GM19463 (cell line): ENCODE measurements around the gene TAPBP.
A peak's percentile ranks its signal among the peaks of the same experiment; 100 is the strongest.
"Not testable (repeated sequence)": the region's sequence is repeated elsewhere in the genome, so short reads cannot be mapped to it uniquely, and the experiment has no call there.

ENCODE experiments used
- ATAC-seq: cut with Tn5 transposase; IDR thresholded peaks from one replicate; pipeline ENCODE4 v1.9.1; 2021; ENCODE audit warnings: mild to moderate bottlenecking, moderate library complexity; ENCODE audit not compliant: unreplicated experiment

Gene TAPBP

DNA sequence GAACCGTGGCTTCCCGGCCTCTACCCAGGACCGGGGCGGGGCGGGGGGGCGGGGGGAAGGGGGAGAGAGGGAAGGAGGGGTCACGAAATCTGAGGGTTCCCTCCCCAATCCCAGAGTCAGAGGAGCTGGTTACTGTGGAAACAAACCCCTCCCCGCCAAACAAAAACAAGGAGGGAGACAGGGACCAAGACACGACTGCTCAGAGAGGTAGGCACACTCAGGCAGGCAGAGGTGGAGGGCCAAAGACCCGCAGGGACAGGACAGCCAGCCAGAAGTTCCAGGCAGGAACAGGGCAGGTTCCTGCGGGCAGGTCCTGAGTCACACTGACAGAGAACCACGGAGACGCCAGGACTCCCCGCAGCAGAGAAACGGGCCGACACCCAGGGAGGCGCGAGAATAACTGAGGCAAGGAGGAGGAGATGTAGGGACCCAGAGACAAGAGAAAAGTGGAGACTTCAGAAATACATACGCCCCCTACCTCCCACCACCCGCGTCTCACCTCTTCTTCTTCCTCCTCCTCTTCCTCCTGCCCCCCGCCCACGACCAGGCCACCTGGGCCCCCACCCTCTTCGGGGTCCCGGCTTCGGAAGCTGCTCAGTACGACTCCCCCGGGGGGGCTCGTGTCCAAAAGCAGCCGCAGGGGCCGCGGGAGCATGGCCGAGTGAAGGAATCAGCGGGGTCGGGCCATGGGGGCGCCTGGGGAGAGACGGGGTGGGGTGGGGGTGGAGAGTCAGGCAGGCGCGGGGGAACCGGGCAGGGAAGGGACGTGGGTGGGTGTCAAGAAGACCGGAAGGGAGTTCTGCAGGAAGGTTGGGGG is 15.7 kb downstream of the TAPBP start:
- ATAC-seq: no peak

GRCh38 chr6:33297406-33297955 is 16.4 kb downstream of the TAPBP start:
- no peak for ATAC-seq

DNA sequence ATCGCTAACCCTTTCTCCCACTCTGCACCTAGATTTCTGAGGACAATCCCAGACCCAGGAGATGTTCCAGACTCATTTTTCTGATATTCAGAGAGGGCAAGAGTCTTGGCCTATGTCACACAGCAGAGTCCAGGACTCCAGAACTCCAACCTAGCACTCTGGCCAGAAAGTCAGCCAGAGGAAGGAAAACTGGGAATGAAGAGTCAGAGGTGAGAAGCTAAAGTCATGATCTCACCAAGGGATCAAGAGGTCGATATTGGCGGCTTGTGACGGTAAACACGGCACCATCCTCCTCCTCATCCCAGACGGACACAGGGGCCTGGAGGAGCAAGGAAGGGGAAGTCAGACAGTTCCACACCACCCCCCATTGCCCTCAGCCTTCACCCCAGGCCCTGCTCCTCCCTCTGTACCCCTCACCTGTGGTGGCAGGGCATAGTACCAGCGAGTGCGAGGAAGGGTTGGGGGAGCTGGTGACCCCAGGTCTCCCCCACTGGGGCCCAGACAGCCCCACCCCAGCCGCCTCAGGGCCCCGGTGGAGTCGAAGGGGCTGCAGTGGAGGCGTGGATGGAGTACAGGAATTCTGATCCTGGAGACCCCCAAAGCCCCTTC is 17.0 kb downstream of the TAPBP start:
- ATAC-seq: no peak

GRCh38 chr6:33295621-33296369 is 18.1 kb downstream of the TAPBP start:
- no peak for ATAC-seq

DNA sequence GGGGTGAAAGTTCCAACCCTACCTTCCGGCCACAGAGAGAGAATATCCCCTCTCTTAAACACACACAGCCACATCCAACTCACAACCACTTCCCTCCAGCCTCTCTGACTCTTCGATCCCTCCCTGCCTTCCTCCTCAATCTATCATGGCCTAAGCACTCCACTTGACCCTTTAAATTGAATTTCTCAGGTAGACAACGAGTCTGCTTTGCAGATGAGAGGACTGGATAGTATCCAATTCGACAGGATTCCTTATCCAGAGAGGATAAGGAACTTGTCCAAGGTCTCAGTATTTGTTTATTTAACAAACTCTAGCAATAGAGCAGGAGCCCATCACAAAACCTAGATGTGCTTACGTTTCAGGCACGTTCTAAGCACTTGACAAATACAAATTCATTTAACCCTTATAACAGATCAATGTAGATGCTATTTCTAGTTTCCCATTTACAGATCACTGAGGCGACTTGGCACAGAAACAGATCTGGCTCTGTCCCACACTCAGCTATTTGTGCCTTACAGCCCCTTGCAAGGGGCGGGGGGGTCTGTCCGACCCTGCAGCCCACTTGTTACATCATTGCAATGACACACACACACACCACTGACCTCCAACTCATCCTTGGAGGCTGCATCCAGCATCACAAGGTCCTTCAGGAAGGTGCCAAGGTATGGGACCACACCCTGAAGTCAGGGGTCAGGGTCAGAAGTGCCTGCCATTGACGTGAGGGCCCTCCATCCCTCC is 19.6 kb downstream of the TAPBP start:
- ATAC-seq: no peak

- ATAC-seq: no peak
These were observed 20.7 kb downstream of the TAPBP start for GRCh38 chr6:33292996-33293682.

DNA sequence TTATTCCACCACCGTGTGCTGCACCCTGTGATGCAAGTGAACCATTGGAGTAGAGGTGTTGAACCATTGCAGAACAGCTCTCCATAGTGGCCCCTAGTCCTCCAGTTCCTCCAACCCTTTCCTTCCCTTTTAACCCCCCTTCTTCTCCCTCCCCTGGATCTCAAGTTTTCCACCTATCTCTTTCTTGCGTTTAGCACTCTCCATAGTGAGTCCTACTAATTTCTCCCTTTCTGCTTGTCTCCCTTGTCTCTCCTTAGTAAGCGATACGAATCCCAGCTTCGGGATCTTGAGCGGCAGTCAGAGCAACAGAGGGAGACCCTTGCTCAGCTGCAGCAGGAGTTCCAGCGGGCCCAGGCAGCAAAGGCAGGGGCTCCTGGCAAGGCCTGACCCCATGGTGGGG is 23.4 kb downstream of the TAPBP start:
- ATAC-seq: no peak

- peak; percentile 12 for ATAC-seq
These were observed 24.0 kb downstream of the TAPBP start for GRCh38 chr6:33289784-33290315.

- peak; percentile 92 for ATAC-seq
These were observed 24.7 kb downstream of the TAPBP start, which contains the start of the genes PFDN6 and WDR46 for GRCh38 chr6:33288921-33289783. PFDN6 (plus strand) TSS chr6:33289601; CDS start chr6:33289857, 256 bp downstream. WDR46 (minus strand) TSS chr6:33289239; CDS start chr6:33289170, 69 bp downstream.

- no peak for ATAC-seq
These were observed 25.5 kb downstream of the TAPBP start for GRCh38 chr6:33288141-33288920.

GRCh38 chr6:33286946-33287914 is 26.6 kb downstream of the TAPBP start:
- ATAC-seq: no peak

GRCh38 chr6:33285214-33285613 is 28.7 kb downstream of the TAPBP start:
- not testable (repeated sequence) for ATAC-seq

DNA sequence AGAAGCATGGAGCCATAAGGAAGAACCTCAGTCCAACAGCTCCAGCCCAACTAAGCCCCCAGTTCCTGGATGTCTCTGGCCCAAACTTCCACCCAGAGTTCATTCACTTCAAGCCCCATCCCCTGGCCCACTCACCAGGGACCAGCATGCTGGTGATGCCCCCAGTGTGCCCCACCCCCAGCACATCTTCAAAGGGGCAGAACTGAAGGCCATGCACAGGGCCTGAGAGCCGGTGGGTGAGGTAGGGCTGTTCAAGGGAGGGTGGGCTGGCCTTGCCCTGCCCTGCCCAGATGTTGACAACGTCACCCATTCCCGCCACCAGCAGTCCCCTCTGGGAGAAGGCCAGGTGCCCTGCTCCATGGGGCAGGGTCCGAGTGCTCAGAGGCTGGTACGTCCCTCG is 33.3 kb downstream of the TAPBP start:
- ATAC-seq: no peak

- ATAC-seq: no peak
These were observed 33.8 kb downstream of the TAPBP start for GRCh38 chr6:33279971-33280511.

- ATAC-seq: no peak
These were observed 34.6 kb downstream of the TAPBP start for GRCh38 chr6:33279257-33279695.

GRCh38 chr6:33278810-33279209 is 35.1 kb downstream of the TAPBP start:
- ATAC-seq: no peak

- ATAC-seq: no peak
These were observed 35.5 kb downstream of the TAPBP start for GRCh38 chr6:33278392-33278741.
